GM18520 (cell line): ENCODE results near the gene MAP2K4.

ENCODE experiments used
- ATAC-seq: cut with Tn5 transposase; IDR thresholded peaks from one replicate; pipeline ENCODE4 v1.9.1; 2021; ENCODE audit not compliant: unreplicated experiment

Gene MAP2K4

GRCh38 chr17:12035673-12036072 is 15.0 kb downstream of the MAP2K4 start:
- no peak for ATAC-seq

GRCh38 chr17:12037970-12038369 is 17.3 kb downstream of the MAP2K4 start:
- no peak for ATAC-seq

GRCh38 chr17:12040478-12040877 is 19.8 kb downstream of the MAP2K4 start:
- ATAC-seq, result no peak

- no peak for ATAC-seq
Observed at GRCh38 chr17:12041312-12041711, 20.6 kb downstream of the MAP2K4 start.

GRCh38 chr17:12043702-12044101 is 23.0 kb downstream of the MAP2K4 start:
- ATAC-seq, result no peak

- ATAC-seq, result no peak
Observed at GRCh38 chr17:12046786-12047185, 26.1 kb downstream of the MAP2K4 start.

- no peak for ATAC-seq
Observed at GRCh38 chr17:12047681-12048376, 27.2 kb downstream of the MAP2K4 start.

GRCh38 chr17:12048843-12049473 is 28.3 kb downstream of the MAP2K4 start:
- ATAC-seq, result no peak

GRCh38 chr17:12050646-12051225 is 30.1 kb downstream of the MAP2K4 start:
- no peak for ATAC-seq

- no peak for ATAC-seq
Observed at GRCh38 chr17:12053552-12053951, 32.9 kb downstream of the MAP2K4 start.

- no peak for ATAC-seq
Observed at GRCh38 chr17:12055889-12056288, 35.2 kb downstream of the MAP2K4 start.

- ATAC-seq, result no peak
Observed at GRCh38 chr17:12057520-12057919, 36.8 kb downstream of the MAP2K4 start.

- ATAC-seq, result no peak
Observed at GRCh38 chr17:12058535-12058934, 37.9 kb downstream of the MAP2K4 start.

GRCh38 chr17:12062249-12062648 is 41.6 kb downstream of the MAP2K4 start:
- no peak for ATAC-seq

- no peak for ATAC-seq
Observed at GRCh38 chr17:12064395-12064794, 43.7 kb downstream of the MAP2K4 start.

- no peak for ATAC-seq
Observed at GRCh38 chr17:12067485-12067884, 46.8 kb downstream of the MAP2K4 start.

GRCh38 chr17:12068946-12069345 is 48.3 kb downstream of the MAP2K4 start:
- ATAC-seq, result no peak

GRCh38 chr17:12070561-12070960 is 49.9 kb downstream of the MAP2K4 start:
- no peak for ATAC-seq

GRCh38 chr17:12074346-12074745 is 53.7 kb downstream of the MAP2K4 start:
- no peak for ATAC-seq

GRCh38 chr17:12077773-12078172 is 57.1 kb downstream of the MAP2K4 start:
- no peak for ATAC-seq

- ATAC-seq, result no peak
Observed at GRCh38 chr17:12078791-12079190, 58.1 kb downstream of the MAP2K4 start.

- no peak for ATAC-seq
Observed at GRCh38 chr17:12081720-12082119, 61.0 kb downstream of the MAP2K4 start.
